ENCODE data around the gene GBF1.
A peak's percentile ranks its signal among the peaks of the same experiment; 100 is the strongest.

The GBF1 gene

GRCh38 chr10:102410429-102411073, 165.2 kb downstream of the GBF1 start:
- no peak for DNase-seq

- DNase-seq: no peak
Measured at GRCh38 chr10:102411341-102412255, 166.3 kb downstream of the GBF1 start.

- no peak for DNase-seq
Measured at GRCh38 chr10:102412293-102412692, 167.0 kb downstream of the GBF1 start.

GRCh38 chr10:102413053-102413705, 167.8 kb downstream of the GBF1 start:
- no peak for DNase-seq

- no peak for DNase-seq
Measured at GRCh38 chr10:102413806-102414561, 168.7 kb downstream of the GBF1 start.

- DNase-seq: no peak
Measured at GRCh38 chr10:102414749-102415148, 169.4 kb downstream of the GBF1 start.

- no peak for DNase-seq
Measured at GRCh38 chr10:102416283-102416682, 171.0 kb downstream of the GBF1 start.

- no peak for DNase-seq
Measured at GRCh38 chr10:102416695-102417094, 171.4 kb downstream of the GBF1 start.

- DNase-seq: no peak
Measured at GRCh38 chr10:102418622-102419268, 173.4 kb downstream of the GBF1 start, which contains the start of gene PSD. PSD (minus strand) TSS chr10:102418785; CDS start chr10:102417038, 1,747 bp downstream.

- DNase-seq: peak; percentile 43 to 50
Measured at GRCh38 chr10:102419269-102420180, 174.2 kb downstream of the GBF1 start.

GRCh38 chr10:102420181-102420713, 174.9 kb downstream of the GBF1 start:
- DNase-seq: no peak

- DNase-seq: peak; percentile 98
Measured at GRCh38 chr10:102420714-102421506, 175.6 kb downstream of the GBF1 start, which contains the start of gene FBXL15. FBXL15 (plus strand) TSS chr10:102420836; CDS start chr10:102421130, 294 bp downstream.

GRCh38 chr10:102421507-102421756, 176.1 kb downstream of the GBF1 start:
- DNase-seq: no peak

- DNase-seq: peak in 1 of 2 experiments; percentile 63
Measured at GRCh38 chr10:102421757-102422512, 176.6 kb downstream of the GBF1 start.

GRCh38 chr10:102422545-102423129, 177.3 kb downstream of the GBF1 start:
- peak; percentile 68 to 74 for DNase-seq

- no peak for DNase-seq
Measured at GRCh38 chr10:102423372-102423968, 178.1 kb downstream of the GBF1 start.

GRCh38 chr10:102424145-102424544, 178.8 kb downstream of the GBF1 start:
- no peak for DNase-seq

- no peak for DNase-seq
Measured at GRCh38 chr10:102424916-102425315, 179.6 kb downstream of the GBF1 start.
